Measurements from ENCODE around the gene TNIP2.

Gene TNIP2, protein sequence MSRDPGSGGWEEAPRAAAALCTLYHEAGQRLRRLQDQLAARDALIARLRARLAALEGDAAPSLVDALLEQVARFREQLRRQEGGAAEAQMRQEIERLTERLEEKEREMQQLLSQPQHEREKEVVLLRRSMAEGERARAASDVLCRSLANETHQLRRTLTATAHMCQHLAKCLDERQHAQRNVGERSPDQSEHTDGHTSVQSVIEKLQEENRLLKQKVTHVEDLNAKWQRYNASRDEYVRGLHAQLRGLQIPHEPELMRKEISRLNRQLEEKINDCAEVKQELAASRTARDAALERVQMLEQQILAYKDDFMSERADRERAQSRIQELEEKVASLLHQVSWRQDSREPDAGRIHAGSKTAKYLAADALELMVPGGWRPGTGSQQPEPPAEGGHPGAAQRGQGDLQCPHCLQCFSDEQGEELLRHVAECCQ
- total RNA-seq = 57.4 to 79.9 reads per million in 2 donors

GRCh38 chr4:2755821-2756690 is at the start of gene TNIP2:
Gene TNIP2 (minus strand): TSS chr4:2756336. CDS start chr4:2756289, 47 bp downstream.
- peak; percentile 76 for DNase-seq

DNA sequence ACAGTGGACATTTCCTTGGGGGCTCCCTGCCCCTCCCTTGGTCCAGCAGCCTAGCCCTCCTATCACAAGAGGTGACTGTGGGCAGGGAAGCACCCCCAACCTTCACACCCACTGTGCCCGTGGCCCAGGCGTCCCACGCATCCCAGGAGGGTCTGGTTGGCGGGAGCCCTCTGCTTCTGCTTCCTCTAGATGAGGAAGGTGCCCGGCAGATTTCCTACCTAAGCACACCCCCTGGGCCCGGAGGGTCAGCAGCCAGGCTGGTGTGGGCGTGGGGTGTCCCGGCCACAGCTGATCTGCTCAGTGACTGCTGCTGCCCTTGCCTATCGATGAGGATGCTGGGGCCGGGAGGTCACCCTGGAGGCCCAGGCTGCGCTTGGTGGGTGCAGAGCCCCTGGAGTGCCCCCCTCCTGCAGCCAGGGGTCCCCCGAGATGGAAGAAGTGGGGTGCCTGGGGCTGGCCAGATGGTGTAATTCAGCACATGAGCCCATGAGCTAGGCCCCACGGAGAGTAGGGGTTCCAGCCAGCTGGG is 48.9 kb upstream of the TNIP2 start:
- DNase-seq = no peak

DNA sequence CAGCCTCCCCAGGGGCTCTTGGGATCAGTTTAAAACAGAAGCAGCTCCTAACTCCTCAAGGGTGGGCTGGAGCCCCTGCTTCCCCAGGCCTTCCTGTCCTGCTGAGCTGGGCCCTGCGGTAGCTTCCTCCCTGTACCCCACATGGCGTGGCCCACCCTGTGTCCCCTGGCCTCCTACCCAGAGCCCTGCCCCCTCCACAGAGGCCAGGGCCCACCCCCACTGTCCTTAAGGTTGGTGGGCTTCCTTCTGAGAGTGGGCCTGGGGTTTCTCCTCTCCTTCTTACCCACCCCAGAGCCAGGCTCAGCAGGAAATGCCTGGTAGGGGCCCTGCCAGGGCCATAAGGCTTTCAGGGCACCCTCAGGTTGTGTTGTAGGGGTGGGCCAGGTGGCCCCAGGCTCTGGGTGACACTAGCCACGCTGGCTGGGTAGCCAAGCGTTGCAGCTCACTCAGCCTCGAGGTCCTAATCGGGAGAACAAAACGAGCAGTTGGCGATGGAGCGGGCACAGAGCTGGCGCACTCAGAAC is 48.4 kb upstream of the TNIP2 start:
- no peak for DNase-seq

GRCh38 chr4:2803624-2804448 is 47.7 kb upstream of the TNIP2 start:
- DNase-seq = no peak

DNA sequence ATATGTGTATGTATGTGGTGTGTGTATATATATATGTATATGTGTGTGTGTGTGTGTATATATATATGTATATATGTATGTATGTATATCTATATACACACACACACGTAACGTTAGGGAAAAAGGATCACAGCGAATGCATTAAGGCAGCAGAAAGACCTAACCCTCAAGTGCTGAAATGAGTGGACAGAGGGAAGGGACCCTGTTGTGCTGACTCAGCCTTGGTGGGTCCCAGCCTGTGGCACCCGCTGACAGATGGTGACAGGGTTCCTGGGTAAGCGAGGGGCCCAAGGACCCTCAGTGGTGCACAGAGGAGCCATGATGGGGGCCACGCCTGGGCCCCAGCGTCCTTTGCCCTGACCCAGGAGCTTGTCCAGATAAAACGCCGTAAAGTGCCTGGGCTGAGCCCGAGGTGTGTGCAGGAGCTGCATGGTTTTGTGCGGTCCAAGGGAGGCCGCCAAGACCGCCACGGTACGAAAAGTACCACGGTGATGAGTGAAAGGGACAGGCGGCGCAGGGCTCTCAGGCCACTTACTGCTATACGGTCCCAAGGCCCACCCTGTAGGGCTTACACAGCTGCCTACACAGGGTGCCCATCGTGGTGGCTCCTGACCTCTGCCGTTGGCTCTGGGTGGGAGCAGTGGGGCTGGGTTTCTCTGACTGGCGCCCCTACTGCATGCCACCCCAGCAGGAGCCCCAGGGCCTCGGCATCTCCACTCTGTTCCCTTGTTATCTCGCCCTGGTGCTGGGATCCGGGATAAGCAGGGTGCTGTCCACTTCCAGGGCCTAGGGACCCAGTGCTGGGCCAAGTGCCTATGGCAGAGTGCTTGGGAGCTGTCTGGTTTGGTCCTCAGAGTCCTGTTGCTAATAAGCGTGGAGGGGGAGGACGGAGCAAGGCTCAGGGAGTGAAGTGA is 46.7 kb upstream of the TNIP2 start:
- no peak for DNase-seq

- DNase-seq = peak; percentile 0
These were observed 44.8 kb upstream of the TNIP2 start for GRCh38 chr4:2800691-2801596.

GRCh38 chr4:2799971-2800690 is 44.0 kb upstream of the TNIP2 start:
- no peak for DNase-seq

GRCh38 chr4:2799224-2799911 is 43.2 kb upstream of the TNIP2 start:
- DNase-seq = no peak

GRCh38 chr4:2798399-2799223 is 42.5 kb upstream of the TNIP2 start:
- no peak for DNase-seq

- DNase-seq = no peak
These were observed 41.6 kb upstream of the TNIP2 start for GRCh38 chr4:2797545-2798305.

DNA sequence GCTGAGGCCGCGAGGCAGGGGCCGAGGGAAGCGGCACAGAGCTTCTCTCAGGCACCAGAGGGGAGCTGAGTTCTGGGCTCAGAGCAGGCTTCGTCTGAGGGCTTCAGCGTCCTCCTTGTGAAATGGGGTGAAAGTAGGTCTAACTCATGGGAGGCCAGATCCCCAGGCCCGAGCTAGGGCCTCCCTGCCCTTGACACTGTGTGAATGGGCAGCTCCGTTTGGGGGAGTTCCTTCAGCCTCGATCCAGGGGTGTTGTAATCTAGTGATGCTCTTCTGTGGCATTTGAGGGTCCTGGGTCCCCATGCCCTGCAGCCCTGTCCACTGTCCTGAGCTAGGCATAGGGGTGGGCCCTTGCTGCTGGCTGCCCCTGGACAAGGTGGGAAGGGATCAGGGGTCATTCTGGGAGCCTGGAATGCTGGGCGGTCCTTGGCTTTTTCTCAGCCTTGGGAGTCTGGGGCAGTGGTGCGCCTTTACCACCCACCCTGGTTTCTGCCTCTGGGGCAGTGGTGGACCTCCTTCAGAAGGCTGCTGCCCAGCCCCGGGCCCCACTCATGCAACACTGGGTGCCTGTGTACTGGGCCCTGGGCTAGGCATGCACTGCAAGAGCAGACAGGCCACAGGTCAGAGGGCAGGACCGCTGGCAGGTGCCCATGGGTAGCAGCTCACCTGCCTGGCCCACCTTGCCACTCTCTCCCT is 40.9 kb upstream of the TNIP2 start:
- DNase-seq = no peak

DNA sequence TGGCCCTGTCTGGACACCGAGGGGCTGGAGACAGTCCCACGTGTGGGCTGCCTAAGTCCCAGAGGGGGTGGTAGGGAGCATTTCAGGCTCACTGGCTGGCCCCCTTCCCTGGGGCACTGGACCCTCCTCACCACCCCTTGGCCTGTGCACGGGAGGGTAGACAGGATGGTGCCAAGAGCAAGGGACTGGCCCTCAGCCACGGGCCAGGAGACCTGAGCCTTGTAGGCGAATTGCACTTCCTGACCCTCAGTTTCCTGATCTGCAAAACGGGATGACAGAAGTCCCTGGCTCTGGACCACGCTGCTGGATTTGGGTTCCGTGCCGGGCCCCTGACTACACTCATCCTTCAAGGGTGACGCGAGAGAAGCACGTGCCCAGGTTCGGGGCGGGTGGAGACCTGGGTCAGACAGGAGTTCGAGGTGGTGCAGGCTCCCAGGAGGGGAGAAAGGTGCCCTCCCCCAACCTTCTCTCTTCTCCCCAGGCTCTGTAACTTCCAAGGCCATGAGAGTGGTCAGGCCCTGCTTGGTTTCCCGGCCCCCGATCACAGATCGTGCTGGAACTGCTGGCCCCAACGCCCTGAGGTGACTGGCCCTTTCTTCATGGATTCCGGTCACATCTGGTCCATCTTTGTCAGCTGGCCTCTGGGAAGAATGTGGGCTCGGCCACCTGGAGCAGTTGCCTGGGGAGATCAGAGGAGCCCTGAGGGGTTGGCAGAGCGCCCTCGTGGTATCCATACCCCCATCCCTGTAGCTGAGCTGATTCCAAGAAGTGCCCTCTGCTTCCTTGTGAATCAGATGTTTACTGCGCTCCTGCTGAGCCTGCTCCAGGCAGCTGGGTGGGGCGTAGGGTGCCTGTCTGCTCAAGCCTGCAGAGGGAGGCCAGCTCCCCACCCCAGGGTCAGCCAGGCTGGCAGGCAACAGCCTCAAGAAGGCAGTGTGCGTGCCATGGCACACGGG is 40.0 kb upstream of the TNIP2 start:
- DNase-seq = no peak

DNA sequence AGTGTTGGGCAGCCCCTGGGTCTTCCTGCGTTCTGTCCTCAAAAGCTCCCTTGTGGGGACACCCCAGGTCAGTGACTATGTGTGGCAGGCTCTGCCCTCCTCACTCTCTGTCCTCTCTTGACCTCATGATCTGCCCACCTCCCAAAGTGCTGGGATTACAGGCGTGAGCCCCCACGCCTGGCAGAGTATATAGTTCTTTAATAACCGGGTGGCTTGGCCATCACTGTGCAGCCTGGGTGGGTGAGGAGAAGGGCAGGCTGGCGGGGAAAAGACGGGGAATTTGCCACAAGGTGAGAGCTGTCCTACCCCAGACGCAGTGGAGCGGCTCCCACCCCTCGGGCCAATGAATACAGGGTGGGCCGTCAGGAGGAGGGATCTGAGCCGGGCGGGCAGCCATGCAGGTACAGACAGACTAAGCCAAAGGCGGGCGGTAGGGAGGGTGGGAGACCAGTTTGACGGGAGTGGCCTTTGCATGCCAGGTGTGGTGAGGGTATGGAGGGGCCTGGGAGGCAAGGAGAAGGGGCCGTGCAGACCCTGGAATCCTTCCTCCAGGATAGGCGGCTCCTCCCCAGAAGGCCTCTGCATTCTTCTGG is 39.3 kb upstream of the TNIP2 start:
- no peak for DNase-seq

- no peak for DNase-seq
These were observed 38.6 kb upstream of the TNIP2 start for GRCh38 chr4:2794486-2795299.
